BE2C (cell line): ENCODE results near the gene IER5.
"Not testable (repeated sequence)": the region's sequence is repeated elsewhere in the genome, so short reads cannot be mapped to it uniquely, and the experiment has no call there.

Source experiments
- DNase-seq: peaks from one replicate; pipeline ENCODE4 v3.0.0-alpha.2; 2020
- H3K27me3 ChIP-seq: fragments of 250-450 bp; sonication (Bioruptor Pico); 2 replicates; pipeline ENCODE4 v1.5.1; 2020; ENCODE audit warnings: mild to moderate bottlenecking
- H3K36me3 ChIP-seq: fragments of 250-450 bp; sonication (Bioruptor Pico); 2 replicates; pipeline ENCODE4 v1.5.1; 2020; ENCODE audit warnings: mild to moderate bottlenecking
- H3K4me1 ChIP-seq: fragments of 250-450 bp; sonication (Bioruptor Pico); 2 replicates; pipeline ENCODE4 v1.5.1; 2020
- H3K4me3 ChIP-seq: 2 replicates; pipeline ENCODE4 v1.5.1; 2011; ENCODE audit warnings: low read depth, low read length
- H3K9me3 ChIP-seq: fragments of 250-450 bp; sonication (Bioruptor Pico); 2 replicates; pipeline ENCODE4 v1.5.1; 2020
- TF ChIP-seq, protein P1 (sequence below): IDR thresholded peaks from 2 replicates; pipeline ENCODE4 v1.5.1; 2012; ENCODE audit warnings: mild to moderate bottlenecking, low read depth, low read length

IER5 gene

GRCh38 chr1:181114574-181115367 is 26.3 kb downstream of the IER5 start:
- H3K4me3 ChIP-seq, result no peak overlapping the region
- peaks cover 8% of the 10 kb centered on the region for H3K4me1 ChIP-seq
- DNase-seq, result no peak

DNA sequence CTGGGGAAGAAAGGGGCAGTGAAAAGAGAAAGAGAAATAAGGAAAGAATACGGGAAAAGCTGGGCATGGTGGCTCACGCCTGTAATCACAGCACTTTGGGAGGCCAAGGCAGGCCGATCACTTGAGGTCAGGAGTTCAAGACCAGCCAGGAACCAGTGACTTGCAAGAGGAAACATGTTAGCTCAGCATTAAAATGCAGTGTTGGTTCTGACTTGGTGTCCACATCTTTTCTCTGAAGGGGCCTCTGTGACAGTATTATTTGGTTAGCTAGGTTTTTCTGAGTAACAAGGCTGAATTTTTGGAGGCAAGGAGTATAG is 26.8 kb downstream of the IER5 start:
- no peak for DNase-seq
- no peak overlapping the region for H3K4me3 ChIP-seq
- peaks cover 8% of the 10 kb centered on the region for H3K4me1 ChIP-seq
- TF ChIP-seq, protein P1, sequence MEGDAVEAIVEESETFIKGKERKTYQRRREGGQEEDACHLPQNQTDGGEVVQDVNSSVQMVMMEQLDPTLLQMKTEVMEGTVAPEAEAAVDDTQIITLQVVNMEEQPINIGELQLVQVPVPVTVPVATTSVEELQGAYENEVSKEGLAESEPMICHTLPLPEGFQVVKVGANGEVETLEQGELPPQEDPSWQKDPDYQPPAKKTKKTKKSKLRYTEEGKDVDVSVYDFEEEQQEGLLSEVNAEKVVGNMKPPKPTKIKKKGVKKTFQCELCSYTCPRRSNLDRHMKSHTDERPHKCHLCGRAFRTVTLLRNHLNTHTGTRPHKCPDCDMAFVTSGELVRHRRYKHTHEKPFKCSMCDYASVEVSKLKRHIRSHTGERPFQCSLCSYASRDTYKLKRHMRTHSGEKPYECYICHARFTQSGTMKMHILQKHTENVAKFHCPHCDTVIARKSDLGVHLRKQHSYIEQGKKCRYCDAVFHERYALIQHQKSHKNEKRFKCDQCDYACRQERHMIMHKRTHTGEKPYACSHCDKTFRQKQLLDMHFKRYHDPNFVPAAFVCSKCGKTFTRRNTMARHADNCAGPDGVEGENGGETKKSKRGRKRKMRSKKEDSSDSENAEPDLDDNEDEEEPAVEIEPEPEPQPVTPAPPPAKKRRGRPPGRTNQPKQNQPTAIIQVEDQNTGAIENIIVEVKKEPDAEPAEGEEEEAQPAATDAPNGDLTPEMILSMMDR, result no peak
- no peaks in the 10 kb centered on the region for H3K36me3 ChIP-seq
- H3K27me3 ChIP-seq, result no peaks in the 10 kb centered on the region
- no peaks in the 10 kb centered on the region for H3K9me3 ChIP-seq

More at GRCh38 chr1:181114574-181115367, 26.3 kb downstream of the IER5 start:
- no peaks in the 10 kb centered on the region for H3K9me3 ChIP-seq
- TF ChIP-seq, protein P1, result no peak
- H3K36me3 ChIP-seq, result no peaks in the 10 kb centered on the region
- no peaks in the 10 kb centered on the region for H3K27me3 ChIP-seq

DNA sequence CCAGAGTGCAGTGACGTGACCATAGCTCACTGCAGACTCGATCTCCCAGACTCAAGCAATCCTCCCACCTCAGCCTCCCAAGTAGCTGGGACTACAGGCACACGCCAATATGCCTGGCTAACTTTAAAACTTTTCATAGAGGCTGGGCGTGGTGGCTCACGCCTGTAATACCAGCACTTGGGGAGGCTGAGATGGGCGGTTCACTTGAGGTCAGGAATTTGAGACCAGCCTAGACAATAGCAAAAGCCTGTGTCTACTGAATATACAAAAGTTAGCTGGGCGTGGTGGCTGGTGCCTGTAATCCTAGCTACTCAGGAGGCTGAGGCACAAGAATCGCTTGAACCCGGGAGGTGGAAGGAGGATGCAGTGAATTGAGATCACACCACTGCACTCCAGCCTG is 27.5 kb downstream of the IER5 start:
- not testable (repeated sequence) for DNase-seq, H3K9me3 ChIP-seq, H3K4me1 ChIP-seq, H3K36me3 ChIP-seq, H3K4me3 ChIP-seq, H3K27me3 ChIP-seq

DNA sequence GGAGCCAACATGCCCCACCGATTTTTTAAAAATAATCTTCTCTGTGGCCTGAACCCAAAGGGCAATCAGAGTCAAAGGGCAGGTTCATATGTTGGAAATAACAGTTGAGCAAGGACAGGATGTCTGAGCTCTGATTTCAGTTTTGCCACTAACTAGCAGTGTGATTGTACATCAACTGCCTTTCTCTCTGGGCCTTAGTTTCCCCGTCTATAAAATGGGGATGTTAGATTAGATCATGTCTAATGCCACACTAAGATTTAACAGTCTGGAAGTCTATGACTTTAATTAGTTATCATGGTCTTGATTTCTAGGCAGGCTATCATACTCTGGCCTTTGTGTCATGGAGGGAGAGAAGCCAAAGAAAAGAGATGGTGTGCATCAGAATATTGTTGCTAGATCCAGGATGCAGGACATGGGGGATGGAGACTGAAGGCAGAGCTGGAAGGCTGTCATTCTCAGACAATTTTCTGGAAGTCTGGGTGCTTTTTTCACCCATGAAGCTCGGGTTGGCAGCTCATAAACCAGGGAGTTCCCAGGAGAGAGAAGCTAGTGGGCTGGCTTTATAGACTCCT is 28.4 kb downstream of the IER5 start:
- no peak for DNase-seq
- Histone ChIP-seq H3K36me3 (no peaks in the 10 kb centered on the region), H3K9me3 (no peaks in the 10 kb centered on the region), H3K4me1 (peaks cover 8% of the 10 kb centered on the region), H3K4me3 (no peak overlapping the region), H3K27me3 (no peaks in the 10 kb centered on the region)
- TF ChIP-seq, protein P1, result no peak

GRCh38 chr1:181117648-181118449 is 29.3 kb downstream of the IER5 start:
- Histone ChIP-seq H3K4me1 (peaks cover 8% of the 10 kb centered on the region), H3K9me3 (no peaks in the 10 kb centered on the region)
- DNase-seq, result peak; percentile 53

More at GRCh38 chr1:181117648-181118449, 29.3 kb downstream of the IER5 start:
- TF ChIP-seq, protein P1, result no peak
- no peaks in the 10 kb centered on the region for H3K27me3 ChIP-seq
- no peaks in the 10 kb centered on the region for H3K36me3 ChIP-seq
- H3K4me3 ChIP-seq, result no peak overlapping the region
